ENCODE measurements around the gene TPRX2. TPM values are rescaled to one million over a fixed set of nuclear protein-coding genes. Genes with fewer than 3 reads are reported as not detected.

The TPRX2 gene
- total RNA-seq, 1 donor: not detected

DNA sequence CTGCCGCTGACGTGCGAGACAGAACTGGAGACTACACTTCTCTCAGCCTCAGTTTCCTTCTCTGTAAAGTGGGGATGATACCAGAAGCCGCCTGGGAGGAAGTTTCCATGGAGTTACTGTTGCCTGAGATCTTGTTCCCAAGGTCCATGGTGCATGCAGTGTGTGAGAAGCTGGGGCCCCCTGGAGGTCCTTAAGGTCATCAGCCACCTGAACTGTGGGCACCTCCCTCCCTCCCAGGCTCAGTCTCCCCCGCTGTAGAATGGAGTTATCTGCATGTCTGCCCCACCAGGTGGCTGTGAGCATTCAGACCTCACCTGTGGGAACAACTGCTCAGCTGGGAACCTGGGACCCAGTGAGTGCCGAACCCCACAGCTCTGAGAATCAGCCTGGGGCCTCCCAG, 34.6 kb upstream of the TPRX2 start:
- H3K4me3 ChIP-seq (ENCODE audit: low read depth, low read length): no peak overlapping the region
- TF ChIP-seq, protein P1, sequence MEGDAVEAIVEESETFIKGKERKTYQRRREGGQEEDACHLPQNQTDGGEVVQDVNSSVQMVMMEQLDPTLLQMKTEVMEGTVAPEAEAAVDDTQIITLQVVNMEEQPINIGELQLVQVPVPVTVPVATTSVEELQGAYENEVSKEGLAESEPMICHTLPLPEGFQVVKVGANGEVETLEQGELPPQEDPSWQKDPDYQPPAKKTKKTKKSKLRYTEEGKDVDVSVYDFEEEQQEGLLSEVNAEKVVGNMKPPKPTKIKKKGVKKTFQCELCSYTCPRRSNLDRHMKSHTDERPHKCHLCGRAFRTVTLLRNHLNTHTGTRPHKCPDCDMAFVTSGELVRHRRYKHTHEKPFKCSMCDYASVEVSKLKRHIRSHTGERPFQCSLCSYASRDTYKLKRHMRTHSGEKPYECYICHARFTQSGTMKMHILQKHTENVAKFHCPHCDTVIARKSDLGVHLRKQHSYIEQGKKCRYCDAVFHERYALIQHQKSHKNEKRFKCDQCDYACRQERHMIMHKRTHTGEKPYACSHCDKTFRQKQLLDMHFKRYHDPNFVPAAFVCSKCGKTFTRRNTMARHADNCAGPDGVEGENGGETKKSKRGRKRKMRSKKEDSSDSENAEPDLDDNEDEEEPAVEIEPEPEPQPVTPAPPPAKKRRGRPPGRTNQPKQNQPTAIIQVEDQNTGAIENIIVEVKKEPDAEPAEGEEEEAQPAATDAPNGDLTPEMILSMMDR (IDR thresholded peaks at IDR 0.05; ENCODE audit: insufficient read depth, low read length): no peak
- no peak for DNase-seq (ENCODE audit: low read depth)

GRCh38 chr19:47826800-47827199, 32.2 kb upstream of the TPRX2 start:
- no peak for DNase-seq (ENCODE audit: low read depth)
- TF ChIP-seq, protein P1 (IDR thresholded peaks at IDR 0.05; ENCODE audit: insufficient read depth, low read length): no peak
- no peak overlapping the region for H3K4me3 ChIP-seq (ENCODE audit: low read depth, low read length)

GRCh38 chr19:47832723-47833122, 26.3 kb upstream of the TPRX2 start:
- TF ChIP-seq, protein P1 (IDR thresholded peaks at IDR 0.05; ENCODE audit: insufficient read depth, low read length): no peak

GRCh38 chr19:47836038-47836437, 23.0 kb upstream of the TPRX2 start:
- H3K4me3 ChIP-seq (ENCODE audit: low read depth, low read length): no peak overlapping the region
- no peak for DNase-seq (ENCODE audit: low read depth)
- TF ChIP-seq, protein P1 (IDR thresholded peaks at IDR 0.05; ENCODE audit: insufficient read depth, low read length): no peak

More at GRCh38 chr19:47832723-47833122, 26.3 kb upstream of the TPRX2 start:
- no peak overlapping the region for H3K4me3 ChIP-seq (ENCODE audit: low read depth, low read length)
- no peak for DNase-seq (ENCODE audit: low read depth)

- TF ChIP-seq, protein P1 (IDR thresholded peaks at IDR 0.05; ENCODE audit: insufficient read depth, low read length): no peak
- no peak for DNase-seq (ENCODE audit: low read depth)
- no peak overlapping the region for H3K4me3 ChIP-seq (ENCODE audit: low read depth, low read length)
Measured at GRCh38 chr19:47839411-47839810, 19.6 kb upstream of the TPRX2 start.

GRCh38 chr19:47839913-47840312, 19.1 kb upstream of the TPRX2 start:
- no peak for DNase-seq (ENCODE audit: low read depth)
- TF ChIP-seq, protein P1 (IDR thresholded peaks at IDR 0.05; ENCODE audit: insufficient read depth, low read length): no peak
- H3K4me3 ChIP-seq (ENCODE audit: low read depth, low read length): no peak overlapping the region

- TF ChIP-seq, protein P1 (IDR thresholded peaks at IDR 0.05; ENCODE audit: insufficient read depth, low read length): no peak
- DNase-seq (ENCODE audit: low read depth): no peak
- H3K4me3 ChIP-seq (ENCODE audit: low read depth, low read length): no peak overlapping the region
Measured at GRCh38 chr19:47842941-47843340, 16.1 kb upstream of the TPRX2 start.

Data from fibroblast of the aortic adventitia (primary cell).